GM12878 (cell line): ENCODE results near the gene OAF. TPM values are rescaled to one million over a fixed set of nuclear protein-coding genes. Genes with fewer than 3 reads are reported as not detected.

ENCODE experiments used
- ATAC-seq: fragments of 200-7000 bp; cut with Tn5 transposase; 3 replicates; pipeline ENCODE4 v1.9.1; 2020; ENCODE audit warnings: mild to moderate bottlenecking, moderate library complexity
- BruUV-seq: library from RNA; stranded (reverse); fragments of 400-500 nt; replicated peaks from 2 replicates; lab custom pipeline; 2021; lab: Mats Ljungman, UMichigan
- CTCF ChIA-PET: fragments of 300-600 bp; sonication (Branson Sonifier 250); formaldehyde crosslinking; extraction: SDS; loops from one replicate; lab custom pipeline; 2021; ENCODE audit warnings: inconsistent platforms; lab: Yijun Ruan, JAX
- POLR2A ChIA-PET: fragments of 350-600 bp; formaldehyde crosslinking; extraction: SDS; loops from one replicate; lab custom pipeline; 2021; ENCODE audit warnings: inconsistent platforms; lab: Charles Lee
- RAD21 ChIA-PET: fragments of 300-600 bp; sonication (Branson Sonifier 250); formaldehyde crosslinking; loops from one replicate; lab custom pipeline; 2023; ENCODE audit warnings: antibody characterized with exemption; ENCODE audit not compliant: unreplicated experiment; lab: Charles Lee
- SMC1A ChIA-PET: fragments of 300-600 bp; sonication (Branson Sonifier 250); formaldehyde crosslinking; loops from one replicate; lab custom pipeline; 2023; ENCODE audit not compliant: unreplicated experiment, uncharacterized antibody; lab: Charles Lee
- DNase-seq: peaks from one replicate; pipeline ENCODE4 v3.0.0-alpha.2; 2011; ENCODE audit warnings: low read depth, low spot score
- FAIRE-seq: peaks from 3 replicates; lab custom pipeline; 2011; peaks lifted over from hg19 to GRCh38; lab: Jason Lieb, UNC
- H2AFZ ChIP-seq: 2 replicates; pipeline ENCODE4 v1.6.0; 2011; ENCODE audit warnings: low read depth, low read length, control low read depth; ENCODE audit not compliant: control insufficient read depth
- H3K27ac ChIP-seq: 2 replicates; pipeline ENCODE4 v1.5.1; 2011; ENCODE audit warnings: control low read depth; ENCODE audit not compliant: control insufficient read depth, insufficient read depth
- H3K27me3 ChIP-seq, 2 experiments: replicated peaks in 1 of 2; 2 replicates each; pipeline versions ENCODE4 v1.6.0 to v1.6.1; 2011; ENCODE audit warnings: low read length in 1 of 2; ENCODE audit not compliant: control insufficient read depth in 2 of 2, insufficient read depth in 2 of 2
- H3K36me3 ChIP-seq, 2 experiments: 2 replicates each; pipeline ENCODE4 v1.5.1; 2011; ENCODE audit warnings: low read length in 1 of 2; ENCODE audit not compliant: control insufficient read depth in 2 of 2, insufficient read depth in 2 of 2
- H3K4me1 ChIP-seq: 2 replicates; pipeline ENCODE4 v1.6.1; 2011; ENCODE audit warnings: mild to moderate bottlenecking, low read length, moderate library complexity, mixed read lengths; ENCODE audit not compliant: control insufficient read depth, insufficient read depth
- H3K4me2 ChIP-seq: 2 replicates; pipeline ENCODE4 v1.6.0; 2011; ENCODE audit warnings: control low read depth; ENCODE audit not compliant: control insufficient read depth, insufficient read depth
- H3K4me3 ChIP-seq: fragments of 200-600 bp; sonication (generic); 2 replicates; pipeline ENCODE4 v1.5.1; 2016
- H3K79me2 ChIP-seq: 2 replicates; pipeline ENCODE4 v1.6.0; 2011; ENCODE audit warnings: low read length; ENCODE audit not compliant: control insufficient read depth, insufficient read depth
- H3K9ac ChIP-seq: 2 replicates; pipeline ENCODE4 v1.8.0; 2011; ENCODE audit warnings: low read length, control low read depth, mixed read lengths; ENCODE audit not compliant: control insufficient read depth, insufficient read depth
- H3K9me3 ChIP-seq: replicated peaks from 3 replicates; pipeline ENCODE4 v1.5.1; 2011; ENCODE audit warnings: mild to moderate bottlenecking, low read length; ENCODE audit not compliant: control insufficient read depth, insufficient read depth
- H4K20me1 ChIP-seq: 2 replicates; pipeline ENCODE4 v1.6.0; 2011; ENCODE audit not compliant: control insufficient read depth, insufficient read depth
- BCLAF1 ChIP-seq: fragments of 450-650 bp; IDR thresholded peaks from 2 replicates; pipeline ENCODE4 v1.6.1; 2017; ENCODE audit warnings: antibody characterized with exemption, mild to moderate bottlenecking, moderate library complexity
- BMI1 ChIP-seq: fragments of 450-650 bp; IDR thresholded peaks from 2 replicates; pipeline ENCODE4 v1.6.1; 2016; ENCODE audit warnings: mild to moderate bottlenecking, moderate library complexity, borderline replicate concordance
- CHD2 ChIP-seq: IDR thresholded peaks from 2 replicates; pipeline ENCODE4 v1.6.1; 2011; ENCODE audit warnings: low read depth, low read length, improper control_type of control experiment, borderline replicate concordance
- ETV6 ChIP-seq, 2 experiments: fragments of 450-650 bp in 1 of 2; IDR thresholded peaks in 1 of 2; conservative IDR thresholded peaks in 1 of 2; 2 replicates each; pipeline ENCODE4 v1.6.1; 2014; ENCODE audit warnings: antibody characterized with exemption in 1 of 2, borderline replicate concordance in 1 of 2, low read depth in 1 of 2, mild to moderate bottlenecking in 1 of 2, moderate library complexity in 1 of 2
- FOS ChIP-seq: IDR thresholded peaks from 3 replicates; pipeline ENCODE4 v1.6.1; 2011; ENCODE audit warnings: borderline replicate concordance; ENCODE audit not compliant: insufficient read length; ENCODE audit errors: extremely low read depth
- NFIC ChIP-seq: IDR thresholded peaks from 2 replicates; pipeline ENCODE4 v1.6.1; 2012; ENCODE audit warnings: low read depth, mild to moderate bottlenecking, inconsistent platforms, low read length, moderate library complexity
- PKNOX1 ChIP-seq: fragments of 450-650 bp; IDR thresholded peaks from 2 replicates; pipeline ENCODE4 v1.6.1; 2016; ENCODE audit warnings: mild to moderate bottlenecking
- POLR2AphosphoS2 ChIP-seq: IDR thresholded peaks from 2 replicates; pipeline ENCODE4 v1.6.1; 2011; ENCODE audit warnings: low read depth, mild to moderate bottlenecking, low read length, improper control_type of control experiment, moderate library complexity
- SRF ChIP-seq, 2 experiments: IDR thresholded peaks; 2 replicates each; pipeline ENCODE4 v1.6.1; 2011; ENCODE audit warnings: low read depth in 2 of 2, low read length in 2 of 2, mild to moderate bottlenecking in 1 of 2, moderate library complexity in 1 of 2
- STAT1 ChIP-seq: fragments of 450-650 bp; conservative IDR thresholded peaks from 2 replicates; pipeline ENCODE4 v1.6.1; 2014; ENCODE audit warnings: antibody characterized with exemption, mild to moderate bottlenecking
- YBX1 ChIP-seq: fragments of 450-650 bp; IDR thresholded peaks from 2 replicates; pipeline ENCODE4 v1.6.1; 2016; ENCODE audit warnings: antibody characterized with exemption
- ZNF207 ChIP-seq: fragments of 450-650 bp; IDR thresholded peaks from 2 replicates; pipeline ENCODE4 v1.6.1; 2014; ENCODE audit warnings: antibody characterized with exemption, mild to moderate bottlenecking, borderline replicate concordance
- WGBS: methylation state at CpG from one replicate; pipeline ENCODE4 v1.1.6; 2016; ENCODE audit warnings: low lambda C conversion rate; ENCODE audit not compliant: insufficient replicate concordance, insufficient coverage; ENCODE audit errors: missing lambda C conversion rate; 5-methylcytosine and 5-hydroxymethylcytosine counted together
- in situ Hi-C: fragments of 300-500 bp; cut with MboI; formaldehyde crosslinking; loops from 9 replicates; pipeline ENCODE4 v1.14.3; 2018; ENCODE audit warnings: mixed read lengths
- intact Hi-C: fragments of 100-400 bp; cut with micrococcal nuclease; formaldehyde crosslinking; loops from one replicate; pipeline ENCODE4 v1.14.2; 2022; ENCODE audit not compliant: unreplicated experiment
- polyA plus RNA-seq, 11 experiments: library from polyadenylated mRNA; depleted of rRNA in 4 of 11; unstranded in 6 of 11; stranded (reverse) in 5 of 11; fragments of >200 nt; fragmentation: Nextera tagmentation in 4 of 11; fragmentation: Illumina TruSeq in 1 of 11; extraction: Ambion mirVana in 4 of 11; extraction: Trizol in 1 of 11; gene quantifications; 1 replicate in 1 of 11; 2 replicates in 10 of 11; pipeline versions ENCODE4 v1.2.1 to v1.2.3, GENCODE V29; 2011 to 2016; ENCODE audit warnings: inconsistent platforms in 2 of 11, missing spikeins in 2 of 11, low read depth in 1 of 11
- total RNA-seq, 4 experiments: library from RNA; depleted of rRNA in 3 of 4; stranded (reverse); fragments of >200 nt in 3 of 4; fragmentation: Illumina TruSeq in 1 of 4; extraction: Trizol in 1 of 4; gene quantifications; 2 replicates each; pipeline versions ENCODE4 v1.2.1 to v1.2.3, GENCODE V29; 2013 to 2021
- TF ChIP-seq, protein P1 (sequence below): fragments of 450-650 bp; IDR thresholded peaks from 2 replicates; pipeline ENCODE4 v1.6.1; 2017; ENCODE audit warnings: borderline replicate concordance
- TF ChIP-seq, protein P2 (sequence below): fragments of 450-650 bp; IDR thresholded peaks from 2 replicates; pipeline ENCODE4 v1.6.1; 2017; ENCODE audit warnings: mild to moderate bottlenecking

The OAF gene
- total and polyA plus RNA-seq, 10 of the 15 experiments (the other 5 are each of a cell fraction or from before 2014, with no cell fraction given), result 0.10 to 4.7 (median 1.1) TPM

DNA sequence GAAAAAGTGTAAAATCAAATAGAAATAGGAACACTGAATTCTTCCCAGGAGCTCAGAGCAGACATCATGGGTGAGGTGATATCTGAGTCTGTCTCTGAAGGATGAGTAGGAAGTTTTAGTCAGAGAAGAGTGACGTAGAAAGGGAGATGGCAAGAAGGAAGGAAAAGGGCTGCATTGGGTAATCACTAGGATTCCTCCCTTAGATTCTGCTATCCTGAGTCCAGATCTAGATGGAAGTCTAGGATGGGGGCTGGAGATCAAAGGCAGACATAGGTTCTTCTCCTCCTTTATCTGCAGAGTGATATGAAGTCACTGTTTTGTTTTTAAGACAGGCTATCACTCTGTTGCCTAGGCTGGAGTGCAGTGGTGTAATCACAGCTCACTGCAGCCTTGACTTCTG, 59.6 kb downstream of the OAF start (continued):
- TF ChIP-seq YBX1, result no peak

DNA sequence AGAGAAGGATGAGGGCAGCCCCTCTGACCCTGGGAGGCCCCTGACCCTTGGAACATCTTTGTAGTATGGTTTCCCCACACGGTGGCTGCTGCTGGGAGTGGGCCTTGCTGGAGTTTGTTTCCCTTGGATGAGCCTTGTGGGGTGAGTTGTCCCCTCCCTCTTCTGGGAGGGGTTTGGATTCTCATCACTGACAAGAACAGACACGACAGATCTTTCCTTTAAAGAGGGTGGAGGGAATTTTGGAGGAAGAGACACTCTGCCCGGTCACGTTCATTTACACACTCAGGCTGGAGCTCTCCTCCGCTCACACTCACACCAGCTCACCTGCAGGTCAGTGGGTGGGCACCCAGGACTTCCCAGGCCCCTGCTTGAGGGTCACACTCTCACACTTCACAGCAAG, 60.8 kb downstream of the OAF start:
- 51% methylated on average over 5 of the region's 5 CpGs for WGBS
- Histone ChIP-seq H3K27ac (no peak overlapping the region), H2AFZ (no peak overlapping the region), H3K36me3 (no peaks in the 10 kb centered on the region), H3K79me2 (no peaks in the 10 kb centered on the region), H3K4me3 (no peak overlapping the region), H3K4me1 (no peaks in the 10 kb centered on the region), H4K20me1 (no peaks in the 10 kb centered on the region; the same call in 1 of the 2 replicates), H3K9me3 (no peaks in the 10 kb centered on the region; the same call in 2 of the 3 replicates), H3K9ac (no peak overlapping the region), H3K27me3 (no peaks in the 10 kb centered on the region; a peak in 3 of 4 replicates), H3K4me2 (no peak overlapping the region)
- BruUV-seq, result no TSS peak
- DNase-seq (no peak), FAIRE-seq (no peak), ATAC-seq (no peak)
- RAD21 ChIA-PET, result no interaction called here
- SMC1A ChIA-PET, result no interaction called here
- intact Hi-C loops, result no loop called here
- CTCF ChIA-PET, result no interaction called here
- in situ Hi-C loops, result no loop called here
- POLR2A ChIA-PET, result no interaction called here
- TF ChIP-seq STAT1 (no peak), PKNOX1 (no peak), ETV6 (conservative IDR thresholded peaks at IDR 0.05 in 1 of 2, IDR thresholded peaks at IDR 0.05 in 1 of 2; ENCODE audit: borderline replicate concordance in 1 of 2, low read depth in 1 of 2) (no peak), NFIC (no peak), FOS (no peak), ZNF207 (no peak), BMI1 (no peak), POLR2AphosphoS2 (no peak), SRF (IDR thresholded peaks at IDR 0.05; ENCODE audit: low read depth in 2 of 2, low read length in 2 of 2) (no peak), BCLAF1 (no peak), CHD2 (no peak)
- TF ChIP-seq, protein P1, sequence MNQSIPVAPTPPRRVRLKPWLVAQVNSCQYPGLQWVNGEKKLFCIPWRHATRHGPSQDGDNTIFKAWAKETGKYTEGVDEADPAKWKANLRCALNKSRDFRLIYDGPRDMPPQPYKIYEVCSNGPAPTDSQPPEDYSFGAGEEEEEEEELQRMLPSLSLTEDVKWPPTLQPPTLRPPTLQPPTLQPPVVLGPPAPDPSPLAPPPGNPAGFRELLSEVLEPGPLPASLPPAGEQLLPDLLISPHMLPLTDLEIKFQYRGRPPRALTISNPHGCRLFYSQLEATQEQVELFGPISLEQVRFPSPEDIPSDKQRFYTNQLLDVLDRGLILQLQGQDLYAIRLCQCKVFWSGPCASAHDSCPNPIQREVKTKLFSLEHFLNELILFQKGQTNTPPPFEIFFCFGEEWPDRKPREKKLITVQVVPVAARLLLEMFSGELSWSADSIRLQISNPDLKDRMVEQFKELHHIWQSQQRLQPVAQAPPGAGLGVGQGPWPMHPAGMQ, result no peak
- TF ChIP-seq, protein P2, sequence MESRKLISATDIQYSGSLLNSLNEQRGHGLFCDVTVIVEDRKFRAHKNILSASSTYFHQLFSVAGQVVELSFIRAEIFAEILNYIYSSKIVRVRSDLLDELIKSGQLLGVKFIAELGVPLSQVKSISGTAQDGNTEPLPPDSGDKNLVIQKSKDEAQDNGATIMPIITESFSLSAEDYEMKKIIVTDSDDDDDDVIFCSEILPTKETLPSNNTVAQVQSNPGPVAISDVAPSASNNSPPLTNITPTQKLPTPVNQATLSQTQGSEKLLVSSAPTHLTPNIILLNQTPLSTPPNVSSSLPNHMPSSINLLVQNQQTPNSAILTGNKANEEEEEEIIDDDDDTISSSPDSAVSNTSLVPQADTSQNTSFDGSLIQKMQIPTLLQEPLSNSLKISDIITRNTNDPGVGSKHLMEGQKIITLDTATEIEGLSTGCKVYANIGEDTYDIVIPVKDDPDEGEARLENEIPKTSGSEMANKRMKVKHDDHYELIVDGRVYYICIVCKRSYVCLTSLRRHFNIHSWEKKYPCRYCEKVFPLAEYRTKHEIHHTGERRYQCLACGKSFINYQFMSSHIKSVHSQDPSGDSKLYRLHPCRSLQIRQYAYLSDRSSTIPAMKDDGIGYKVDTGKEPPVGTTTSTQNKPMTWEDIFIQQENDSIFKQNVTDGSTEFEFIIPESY, result no peak
